AG08395 (cell line): ENCODE results near the gene ASAP2.
A peak's percentile ranks its signal among the peaks of the same experiment; 100 is the strongest.
"Not testable (repeated sequence)": the region's sequence is repeated elsewhere in the genome, so short reads cannot be mapped to it uniquely, and the experiment has no call there.

ENCODE experiments used
- DNase-seq: peaks from one replicate; pipeline ENCODE4 v3.0.0; 2012; ENCODE audit warnings: mixed read lengths, low spot score

ASAP2 gene

DNA sequence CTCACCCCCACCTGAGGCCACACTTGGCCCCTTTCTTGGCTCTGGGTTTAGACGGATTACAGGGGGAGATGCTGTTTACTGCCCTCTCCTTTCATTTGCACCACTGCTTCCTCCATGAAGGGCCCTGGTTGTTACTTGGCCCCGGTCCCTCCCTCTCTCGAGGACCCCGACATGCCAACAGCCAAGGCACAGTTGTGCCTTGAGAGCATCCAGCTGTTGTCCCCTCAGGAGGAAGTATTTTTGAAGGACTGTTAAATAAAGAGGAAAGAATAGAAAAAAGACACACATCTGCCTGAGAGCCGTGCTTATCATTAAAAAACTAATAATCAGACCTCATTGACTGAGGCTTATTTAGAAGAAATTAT is 172.8 kb downstream of the ASAP2 start:
- DNase-seq, result no peak

DNA sequence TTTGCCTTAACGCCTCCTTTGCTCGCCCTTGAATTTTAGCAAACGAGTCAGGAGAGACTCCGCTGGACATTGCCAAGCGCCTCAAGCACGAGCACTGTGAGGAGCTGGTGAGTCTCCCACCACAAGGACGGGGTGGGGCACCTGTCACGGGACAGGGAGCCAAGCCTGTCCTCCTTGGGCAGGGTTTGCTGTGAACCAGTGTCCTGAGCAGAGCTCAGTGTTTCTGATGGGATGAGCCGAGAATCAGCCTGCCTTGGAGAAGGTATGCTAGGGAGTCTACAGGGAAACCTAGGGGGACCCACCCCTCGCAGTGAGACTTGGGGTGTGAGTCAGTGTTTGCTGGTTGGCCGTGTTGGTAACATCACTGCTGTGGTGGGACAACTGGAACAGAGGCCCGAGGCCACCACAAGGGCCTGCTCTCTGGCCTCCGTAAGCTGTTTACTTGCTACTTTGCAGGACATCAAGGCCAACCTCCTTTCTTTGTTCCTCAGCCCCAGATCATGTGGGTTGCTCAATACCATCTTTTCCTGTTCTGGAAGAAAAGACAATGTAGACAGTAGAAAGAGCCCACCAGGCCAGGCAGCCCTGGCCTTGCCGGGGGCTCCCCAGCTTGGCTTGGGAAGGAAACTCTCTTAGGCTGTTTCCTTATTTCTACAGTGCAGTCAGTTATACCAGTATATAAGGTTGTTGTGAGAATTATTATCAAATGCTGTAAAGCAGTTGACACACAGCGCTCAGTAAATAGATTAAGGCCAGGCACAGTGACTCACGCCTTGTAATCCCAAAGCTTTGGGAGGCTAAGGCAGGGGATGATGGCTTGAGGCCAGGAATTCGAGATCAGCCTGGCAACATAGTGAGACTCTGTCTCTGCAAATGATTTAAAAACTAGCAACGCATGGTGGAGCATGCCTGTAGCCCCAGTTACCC is 174.4 kb downstream of the ASAP2 start:
- peak; percentile 69 for DNase-seq

DNA sequence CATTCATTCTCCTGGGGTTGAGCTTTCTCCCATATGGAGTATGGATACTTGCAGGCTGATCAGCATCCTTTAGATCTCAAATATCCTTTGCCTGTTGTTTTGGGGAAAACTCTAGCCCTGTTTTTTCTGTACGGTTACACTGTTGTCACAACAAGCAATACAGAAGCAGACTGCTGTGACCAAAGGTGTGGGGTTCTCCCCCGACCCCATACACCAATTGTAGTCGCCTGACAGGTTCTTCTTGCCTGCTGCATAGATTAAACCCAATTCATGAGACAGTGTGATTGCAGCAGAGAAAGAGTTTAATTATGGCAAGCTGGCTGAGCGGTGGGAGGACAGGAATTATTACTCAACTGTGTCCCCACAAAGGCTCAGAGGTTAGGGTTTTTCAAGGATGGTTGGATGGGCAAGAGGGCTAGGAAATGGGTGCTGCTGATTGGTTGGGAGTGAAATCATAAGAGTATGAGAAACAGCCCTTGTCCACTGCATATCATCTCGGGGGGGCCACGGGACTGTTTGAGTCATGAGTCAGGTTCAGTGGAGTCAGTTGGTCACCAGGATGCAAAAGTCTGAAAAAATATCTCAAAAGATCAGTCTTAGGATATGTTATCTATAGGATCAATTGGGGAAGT is 176.1 kb downstream of the ASAP2 start:
- DNase-seq, result no peak

DNA sequence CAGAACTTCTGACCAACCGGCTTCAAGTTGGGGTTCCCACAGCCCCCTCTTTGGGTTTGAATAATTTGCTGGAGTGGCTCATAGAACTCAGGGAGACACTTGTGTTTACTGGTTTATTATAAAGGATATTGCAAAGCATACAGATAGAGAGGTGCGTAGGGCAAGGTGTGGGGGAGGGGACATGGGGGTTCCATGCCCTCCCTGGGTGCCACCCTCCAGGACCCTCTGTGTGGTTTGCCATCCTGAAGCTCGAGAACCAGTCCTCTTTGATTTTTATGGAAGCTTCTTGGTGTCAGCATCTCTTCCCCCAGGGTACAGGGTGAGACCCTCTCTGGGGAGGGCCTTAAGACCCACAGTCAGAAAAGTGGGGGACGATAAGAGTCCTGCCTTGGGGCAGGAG is 177.9 kb downstream of the ASAP2 start:
- no peak for DNase-seq

DNA sequence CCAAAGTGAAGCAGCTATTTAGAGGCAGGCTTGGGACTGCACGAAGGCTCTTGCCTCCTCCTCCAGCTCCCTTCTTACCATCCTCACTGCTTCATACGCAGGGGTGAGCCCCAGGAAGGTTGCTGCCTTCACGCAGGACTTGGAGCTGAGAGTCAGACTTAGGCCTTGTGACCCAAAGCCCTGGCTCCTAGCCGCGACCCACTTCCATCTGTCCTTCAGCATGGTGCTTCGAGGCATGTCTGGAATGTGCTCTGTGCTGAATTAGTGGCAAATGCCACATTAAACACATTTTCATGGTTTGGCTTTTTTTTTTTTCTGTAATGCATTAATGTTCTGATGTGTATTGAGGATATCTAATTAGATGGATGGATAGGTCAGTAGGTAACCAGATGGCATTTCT is 179.2 kb downstream of the ASAP2 start:
- DNase-seq, result peak; percentile 25

DNA sequence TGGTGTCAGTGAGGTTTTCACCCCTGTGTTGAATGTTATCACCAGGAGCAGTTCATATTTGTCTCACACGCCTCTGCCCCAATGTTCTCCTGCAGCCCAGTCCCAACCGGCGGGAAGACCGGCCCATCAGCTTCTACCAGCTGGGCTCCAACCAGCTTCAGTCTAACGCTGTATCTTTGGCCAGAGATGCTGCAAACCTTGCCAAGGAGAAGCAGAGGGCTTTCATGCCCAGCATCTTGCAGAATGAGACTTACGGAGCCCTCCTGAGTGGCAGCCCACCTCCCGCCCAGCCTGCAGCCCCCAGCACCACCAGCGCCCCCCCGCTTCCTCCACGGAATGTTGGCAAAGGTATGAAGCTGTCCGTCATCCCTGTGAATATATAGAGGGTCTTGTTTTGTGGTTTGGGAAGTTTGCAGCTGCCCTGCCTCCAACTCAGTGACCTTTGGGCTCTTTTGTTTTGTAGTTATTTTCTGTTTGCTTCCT is 181.6 kb downstream of the ASAP2 start:
- no peak for DNase-seq

DNA sequence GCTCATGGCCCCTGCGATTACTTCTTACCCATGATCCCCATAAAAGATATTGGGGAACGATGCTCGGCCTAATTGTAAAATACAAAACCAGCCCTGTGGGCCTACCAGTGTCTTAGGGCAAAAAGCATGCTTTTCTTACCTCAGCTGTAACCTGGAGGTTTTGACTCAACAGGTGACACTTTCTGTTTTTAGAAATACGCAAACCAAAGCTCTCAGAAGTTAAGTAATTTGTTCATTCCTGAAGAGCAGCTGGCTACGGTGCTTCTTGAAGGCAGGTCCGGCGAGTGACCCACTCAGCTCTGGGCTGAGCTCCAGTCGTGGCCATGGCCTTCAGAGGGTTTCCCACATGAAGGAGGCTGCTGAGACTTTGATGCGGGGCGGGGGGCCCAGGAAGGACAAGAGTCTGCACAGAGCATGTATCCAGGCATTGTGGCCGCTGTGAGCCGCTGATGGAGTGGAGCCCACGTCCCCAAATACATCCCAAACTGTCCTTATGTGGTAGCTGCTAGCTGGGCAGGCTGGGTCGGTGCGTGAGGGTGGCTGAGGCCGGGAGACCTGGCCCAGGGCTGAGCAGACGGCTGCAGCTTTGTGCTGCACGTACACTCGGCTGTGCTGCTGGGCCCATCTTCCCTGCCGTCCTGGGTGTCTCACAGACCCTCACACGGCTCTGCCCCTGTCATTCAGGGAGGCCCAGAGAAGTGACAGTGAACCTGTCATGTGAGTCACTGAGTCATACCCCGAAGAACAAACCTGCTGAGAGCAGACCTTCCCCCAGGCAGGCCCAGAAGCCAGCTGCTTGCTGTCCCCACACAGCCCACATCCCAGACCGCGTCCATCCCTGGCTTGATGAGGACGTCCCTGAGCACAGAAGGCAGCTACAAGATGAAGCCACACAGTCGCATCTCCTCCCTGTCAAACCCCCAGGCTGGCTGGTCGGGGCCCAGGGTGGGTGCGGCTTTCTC is 182.6 kb downstream of the ASAP2 start:
- no peak for DNase-seq

DNA sequence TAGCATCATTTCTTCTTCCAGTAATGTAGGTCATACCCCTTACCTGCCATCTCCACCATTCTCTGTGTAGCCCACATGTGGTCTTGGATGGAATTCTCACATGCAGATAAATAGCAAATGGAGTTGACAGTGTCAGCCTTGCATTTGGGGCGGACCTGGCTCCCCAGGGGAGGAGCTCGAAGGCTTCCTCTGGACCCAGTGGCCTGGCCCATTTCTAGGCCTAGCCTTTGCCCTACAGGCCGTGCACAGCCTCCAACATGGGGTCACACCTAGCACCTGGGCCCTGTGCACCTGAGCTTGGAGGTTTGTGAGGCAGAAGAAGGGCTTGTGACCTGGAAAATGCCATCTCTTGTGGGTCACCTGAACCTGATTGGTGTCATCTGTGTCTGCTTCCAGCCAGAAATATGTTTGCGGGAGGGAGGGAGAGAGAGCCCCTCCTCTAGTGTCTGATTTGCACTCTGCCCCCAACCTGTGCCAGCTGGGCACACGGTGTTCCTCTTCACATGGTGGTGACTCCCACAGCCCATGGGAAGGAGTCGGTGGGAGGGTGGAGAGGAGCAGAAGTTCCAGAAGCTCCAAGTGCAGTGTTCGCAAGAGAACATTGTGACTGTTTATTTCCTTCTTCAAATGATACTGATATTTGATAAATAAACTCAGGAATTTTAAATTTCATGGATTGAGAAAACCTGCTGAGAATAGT is 183.7 kb downstream of the ASAP2 start:
- DNase-seq, result no peak

DNA sequence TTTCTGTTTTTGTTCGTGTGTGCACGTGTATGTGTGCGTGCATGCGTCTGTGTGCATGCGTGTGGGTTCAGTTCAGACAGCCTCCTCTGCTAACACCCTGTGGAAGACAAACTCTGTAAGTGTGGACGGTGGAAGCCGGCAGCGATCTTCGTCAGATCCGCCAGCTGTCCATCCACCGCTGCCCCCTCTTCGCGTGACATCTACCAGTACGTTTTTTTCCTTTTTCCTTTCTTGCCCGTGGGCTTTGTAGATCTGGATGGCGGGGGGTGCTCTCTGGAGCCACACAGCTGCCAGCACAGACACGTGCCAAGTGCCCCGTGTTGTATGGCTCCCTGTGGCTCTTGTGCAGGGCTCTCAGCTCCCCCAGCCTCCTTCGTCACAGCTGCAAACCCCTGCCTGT is 184.4 kb downstream of the ASAP2 start:
- no peak for DNase-seq

DNA sequence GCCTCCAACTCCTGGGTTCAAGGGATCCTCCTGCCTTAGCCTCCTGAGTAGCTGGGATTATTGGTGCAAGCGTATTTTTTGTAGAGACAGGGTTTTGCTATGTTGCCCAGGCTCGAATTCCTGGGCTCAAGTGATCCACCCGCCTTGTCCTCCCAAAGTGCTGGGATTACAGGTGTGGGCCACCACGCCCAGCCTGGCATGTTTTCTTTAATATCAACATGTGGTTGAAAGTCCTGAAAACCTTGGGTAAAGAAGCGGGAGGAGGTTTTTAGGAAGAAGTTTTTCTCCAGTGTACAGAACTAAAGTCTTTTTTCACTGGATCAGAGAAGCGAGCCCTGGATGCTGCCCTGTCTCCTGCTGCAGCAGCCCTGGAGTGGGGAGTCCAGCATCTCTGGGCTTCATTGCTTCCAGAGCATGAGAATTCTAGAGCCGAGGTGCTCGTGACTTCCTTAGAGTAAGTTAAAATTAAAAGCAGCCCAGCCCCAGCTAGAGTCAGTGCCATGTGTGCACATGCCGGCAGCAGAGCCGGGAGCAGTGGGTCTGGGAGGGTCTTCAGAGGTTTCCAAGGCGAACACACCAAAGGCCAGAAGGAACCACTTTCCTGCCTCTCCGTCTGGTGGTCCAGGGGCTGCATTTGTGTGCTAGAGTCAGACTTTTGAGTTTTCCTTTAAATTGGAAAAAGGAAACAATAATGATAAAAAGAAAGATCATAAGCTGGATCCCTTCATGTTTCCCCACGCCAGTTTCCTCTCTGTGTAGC is 185.5 kb downstream of the ASAP2 start:
- no peak for DNase-seq

DNA sequence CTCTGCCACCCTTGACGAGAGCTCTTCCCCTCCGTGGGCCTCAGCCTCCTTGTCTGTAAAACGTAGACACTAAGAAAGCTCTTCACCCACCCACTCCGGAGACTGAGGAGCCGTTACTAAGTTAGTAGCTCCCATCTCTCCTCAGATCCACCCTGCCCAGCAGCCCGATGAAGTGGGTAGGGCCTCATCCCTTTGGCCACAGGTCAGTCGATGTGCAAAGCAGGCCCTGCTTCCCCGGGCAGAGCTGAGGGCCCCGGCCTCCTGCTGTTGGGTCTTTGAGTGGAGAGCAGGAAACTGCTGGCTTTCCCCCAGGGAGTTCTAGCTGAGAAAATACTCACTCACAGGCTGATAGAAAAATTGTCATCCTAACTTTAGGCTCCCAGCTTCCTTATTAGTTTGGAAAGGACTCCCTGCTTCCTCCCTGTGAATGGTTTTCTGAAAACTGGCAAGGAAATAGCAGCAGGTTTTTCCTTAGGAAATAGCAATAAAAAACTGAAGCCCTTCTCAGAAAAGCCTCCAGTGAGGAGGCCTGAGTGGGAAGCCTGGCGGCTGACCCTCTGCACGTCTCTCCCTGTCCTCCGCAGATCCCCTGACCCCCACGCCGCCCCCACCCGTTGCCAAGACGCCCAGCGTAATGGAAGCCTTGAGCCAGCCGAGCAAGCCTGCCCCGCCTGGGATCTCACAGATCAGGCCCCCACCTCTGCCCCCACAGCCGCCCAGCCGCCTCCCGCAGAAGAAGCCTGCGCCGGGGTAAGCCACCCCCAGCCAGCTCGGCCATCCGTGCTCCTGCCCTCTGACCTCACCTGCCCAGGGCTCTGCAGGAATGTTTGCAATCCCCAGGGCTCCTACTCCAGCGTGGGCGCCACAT is 186.5 kb downstream of the ASAP2 start:
- DNase-seq, result peak; percentile 19

DNA sequence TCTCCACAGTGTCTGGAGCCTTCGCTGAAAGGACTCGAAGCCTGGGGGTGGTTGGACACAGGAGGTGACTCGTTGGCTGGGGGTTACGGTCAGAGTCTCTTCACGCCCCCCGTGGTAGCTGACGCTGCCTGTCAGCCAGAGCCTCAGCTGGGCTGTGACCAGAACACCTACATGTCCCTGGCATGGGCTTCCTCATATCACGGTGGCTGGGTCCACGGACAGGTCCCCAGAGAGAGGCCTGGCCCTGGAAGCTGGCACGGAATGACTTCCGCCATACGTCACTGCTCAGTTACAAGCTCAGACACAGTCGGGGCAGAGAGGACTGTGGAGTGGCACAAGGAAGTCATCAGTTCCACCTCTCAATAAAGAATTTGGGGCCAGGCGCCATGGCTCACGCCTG is 188.2 kb downstream of the ASAP2 start:
- DNase-seq, result no peak

DNA sequence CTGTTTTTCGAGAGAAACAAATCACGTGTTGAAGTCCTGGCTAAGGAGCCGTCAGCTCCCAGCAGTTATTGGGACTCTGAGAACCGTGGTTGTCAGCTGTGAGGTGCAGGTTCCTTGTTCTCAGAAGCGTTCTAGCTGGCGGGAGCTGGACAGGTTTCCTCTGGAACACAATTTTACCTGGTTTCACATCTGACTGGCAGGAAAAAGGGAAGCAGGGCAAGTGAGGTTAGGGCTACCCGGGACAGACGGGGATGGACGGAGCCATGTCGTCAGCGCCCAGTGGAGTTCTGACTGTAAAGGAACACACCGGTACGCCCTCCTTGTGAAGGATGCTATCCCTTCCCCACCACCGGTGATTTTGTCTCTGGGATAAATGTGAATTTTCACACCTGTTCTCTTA is 190.6 kb downstream of the ASAP2 start:
- DNase-seq, result no peak

DNA sequence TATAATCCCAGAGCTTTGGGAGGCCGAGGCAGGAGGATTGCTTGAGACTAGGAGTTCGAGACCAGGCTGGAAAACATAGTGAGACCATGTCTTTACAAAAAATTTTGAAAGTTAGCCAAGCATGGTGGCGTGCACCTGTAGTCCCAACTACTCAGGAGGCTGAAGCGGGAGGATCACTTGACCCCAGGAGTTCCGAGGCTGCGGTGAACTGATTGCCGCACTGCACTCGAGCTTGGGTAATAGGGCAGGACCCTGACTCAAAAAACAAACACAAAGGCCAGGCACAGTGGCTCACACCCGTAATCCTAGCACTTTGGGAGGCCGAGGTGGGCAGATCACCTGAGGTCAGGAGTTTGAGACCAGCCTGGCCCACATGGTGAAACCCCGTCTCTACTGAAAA is 191.6 kb downstream of the ASAP2 start:
- not testable (repeated sequence) for DNase-seq

DNA sequence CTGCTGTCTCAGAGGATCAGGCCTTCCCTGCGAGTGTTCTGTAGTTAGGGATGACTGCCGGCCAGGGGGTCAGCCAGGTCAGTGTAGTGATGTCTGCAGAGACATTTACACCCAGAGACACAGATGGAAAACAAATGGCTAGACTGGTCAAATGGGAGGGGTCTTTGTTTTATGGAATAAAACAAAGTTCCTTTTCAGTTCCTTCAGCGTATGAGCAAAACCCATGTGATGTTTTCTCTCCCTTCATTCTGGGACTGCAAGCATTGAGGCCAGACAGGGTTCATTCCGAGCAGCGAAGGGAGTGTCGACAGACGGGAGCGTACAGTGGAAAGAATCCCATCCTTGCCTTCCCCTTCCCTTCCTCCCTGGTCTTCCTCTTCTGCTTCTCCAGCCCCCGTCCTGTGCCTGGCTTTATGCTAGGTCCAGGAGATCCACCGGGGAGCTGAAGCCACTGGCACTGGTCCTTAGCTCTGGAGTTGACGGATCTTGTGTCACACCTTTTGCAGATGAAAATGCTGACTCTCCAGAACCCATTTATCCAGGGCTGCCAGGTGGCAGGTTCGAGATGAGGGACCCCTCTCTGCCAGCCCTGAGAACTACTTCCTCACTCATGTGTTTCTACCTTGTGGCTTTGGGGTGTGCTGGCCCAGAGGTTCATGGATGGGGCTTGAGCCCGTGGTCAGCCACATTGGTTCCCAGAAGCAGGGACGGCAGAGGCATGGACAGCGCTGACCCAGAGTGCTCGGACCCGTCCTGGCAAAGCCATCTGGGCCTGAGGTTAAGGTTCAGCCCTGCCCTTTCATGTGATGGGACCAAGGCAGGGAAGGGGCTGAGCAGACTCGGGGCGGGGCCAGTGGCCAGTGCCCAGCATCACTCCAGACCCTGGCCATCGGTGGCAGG is 192.5 kb downstream of the ASAP2 start:
- no peak for DNase-seq

DNA sequence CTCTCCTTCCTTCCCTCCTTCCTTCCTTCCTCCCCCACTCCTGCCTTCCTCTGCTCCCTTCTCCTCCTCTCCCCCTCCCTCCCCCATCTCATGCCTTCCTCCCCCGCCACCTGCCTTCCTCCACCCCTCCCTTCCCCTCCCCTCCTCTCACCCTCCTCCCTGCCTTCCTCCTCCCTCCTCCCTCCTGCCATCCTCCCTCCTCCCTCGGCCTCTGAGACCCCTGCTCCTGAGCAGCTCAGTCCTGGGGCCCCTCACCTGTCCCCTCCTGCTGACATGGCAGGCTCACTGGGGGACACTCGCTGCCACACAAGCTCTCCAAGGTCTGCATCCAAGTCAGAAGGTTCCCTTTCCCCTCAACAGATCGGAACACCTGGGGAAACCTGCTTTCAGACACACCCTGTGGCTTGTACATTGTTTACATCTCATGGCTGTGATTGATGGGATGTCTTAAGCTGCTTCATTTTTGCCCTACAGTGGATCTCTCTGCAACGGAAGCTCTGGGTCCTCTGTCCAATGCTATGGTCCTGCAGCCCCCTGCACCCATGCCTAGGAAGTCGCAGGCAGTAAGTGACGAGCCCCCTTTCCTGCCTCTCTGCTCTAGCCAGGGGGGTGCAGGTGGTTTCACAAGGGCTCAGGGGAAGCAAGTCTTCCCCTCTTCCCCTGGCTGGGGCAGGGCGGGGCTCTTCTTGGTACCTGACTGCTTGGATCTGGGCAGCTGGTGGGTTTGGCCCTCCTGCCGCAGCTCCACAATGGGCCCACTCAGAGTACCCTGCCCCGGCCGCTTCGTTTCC is 193.9 kb downstream of the ASAP2 start:
- no peak for DNase-seq

DNA sequence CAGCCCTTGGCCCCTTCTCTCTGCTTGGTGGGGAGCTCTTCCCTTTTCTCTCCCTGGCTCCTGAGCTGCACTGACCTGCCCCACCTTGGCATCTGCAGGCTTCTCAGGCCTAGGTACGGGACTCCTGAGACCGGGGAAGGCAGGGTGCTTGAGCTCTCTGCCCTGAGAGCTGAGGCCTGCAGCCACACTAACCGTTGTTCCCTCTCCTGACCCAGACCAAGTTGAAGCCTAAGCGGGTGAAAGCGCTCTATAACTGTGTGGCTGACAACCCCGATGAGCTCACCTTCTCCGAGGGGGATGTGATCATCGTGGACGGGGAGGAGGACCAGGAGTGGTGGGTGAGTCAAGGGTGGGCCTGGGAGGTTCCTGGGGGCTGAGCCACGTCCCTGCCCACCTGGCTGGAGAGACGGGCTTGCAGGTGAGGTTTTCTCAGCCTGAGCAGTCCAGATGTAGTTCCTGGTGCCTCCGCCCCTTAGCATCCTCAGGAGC is 194.5 kb downstream of the ASAP2 start:
- DNase-seq, result no peak
